ENCODE data around the gene ZMYM2. TPM values are rescaled to one million over a fixed set of nuclear protein-coding genes. Genes with fewer than 3 reads are reported as not detected.
A peak's percentile ranks its signal among the peaks of the same experiment; 100 is the strongest.

The ZMYM2 gene
- polyA plus RNA-seq, 2 of the 4 experiments (the other 2 are of a cell fraction) = 21.7 to 56.7 TPM

- no peak for TF ChIP-seq CBX2 (IDR thresholded peaks at IDR 0.05; ENCODE audit: borderline replicate concordance, low read depth)
- TF ChIP-seq RARB (CRISPR knock-in tag; IDR thresholded peaks at IDR 0.05) = no peak
- no peak for TF ChIP-seq POLR2AphosphoS2 (conservative IDR thresholded peaks at IDR 0.05; ENCODE audit: low read length)
These were observed 24.0 kb downstream of the ZMYM2 start (continued) for GRCh38 chr13:19982447-19983043.

DNA sequence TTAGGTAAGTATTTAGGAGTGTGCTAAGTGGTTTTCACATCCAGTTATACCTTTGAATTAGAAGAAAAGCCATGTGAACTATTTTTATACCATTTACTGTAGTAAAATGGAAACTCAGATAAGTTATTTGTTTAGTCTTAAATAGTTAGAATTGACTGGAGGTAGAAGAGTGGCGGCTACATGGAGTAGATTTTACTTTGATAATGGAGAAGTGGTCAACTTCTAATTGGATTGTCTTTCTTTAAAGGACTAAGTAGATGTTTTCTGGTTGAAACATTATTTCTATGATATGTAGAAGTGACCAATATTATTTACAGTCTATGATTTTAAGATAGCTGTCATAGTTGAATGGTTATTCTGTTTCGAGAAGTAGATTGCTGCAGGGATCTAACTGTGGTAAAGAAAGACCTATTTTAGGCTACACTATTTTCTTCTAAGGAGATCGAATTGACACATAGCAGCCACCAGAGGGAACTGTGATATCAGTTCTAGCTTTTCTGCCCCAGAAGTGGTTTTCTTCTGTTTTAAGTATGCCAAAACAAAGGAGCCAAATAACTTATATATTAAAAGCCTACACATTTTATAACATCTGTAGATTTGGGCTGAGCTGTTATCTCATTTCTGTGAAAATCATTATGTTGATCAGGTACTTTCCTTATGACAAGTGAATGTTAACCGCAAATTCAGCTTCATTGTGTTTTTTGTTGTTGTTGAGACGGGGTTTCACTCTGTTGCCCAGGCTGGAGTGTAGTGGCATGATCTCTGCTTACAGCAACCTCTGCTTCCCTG lies 26.1 kb downstream of the ZMYM2 start:
- 71% methylated on average over 5 of the region's 5 CpGs for WGBS (ENCODE audit: missing lambda C conversion rate)
- Histone ChIP-seq H3K4me2 (no peak overlapping the region), H3K27ac (no peak overlapping the region), H3K4me3 (no peak overlapping the region), H3K9me3 (no peaks in the 10 kb centered on the region), H3K4me1 (0 out of 3 replicates have a peak, but pooled peaks cover 7% of the 10 kb centered on the region)
- ChIA-PET POLR2A (interaction anchor here (1.4 kb wide), 1 partner anchor 12 kb away, joined by 3 read pairs; no protein-coding TSS in a partner anchor), CTCF (interaction anchor here (0.6 to 2.1 kb wide), 9 partner anchors 11 to 213 kb away, joined by 3 to 8 read pairs (median 4); no protein-coding TSS in a partner anchor)
- no peak for TF ChIP-seq CHD4 (IDR thresholded peaks at IDR 0.05; ENCODE audit: borderline replicate concordance)
- TF ChIP-seq POLR2AphosphoS2 (conservative IDR thresholded peaks at IDR 0.05; ENCODE audit: low read length) = no peak
- no peak for TF ChIP-seq ZNF302 (CRISPR knock-in tag; IDR thresholded peaks at IDR 0.05)
- TF ChIP-seq SMC3 (IDR thresholded peaks at IDR 0.05) = no peak
- TF ChIP-seq, protein P1, sequence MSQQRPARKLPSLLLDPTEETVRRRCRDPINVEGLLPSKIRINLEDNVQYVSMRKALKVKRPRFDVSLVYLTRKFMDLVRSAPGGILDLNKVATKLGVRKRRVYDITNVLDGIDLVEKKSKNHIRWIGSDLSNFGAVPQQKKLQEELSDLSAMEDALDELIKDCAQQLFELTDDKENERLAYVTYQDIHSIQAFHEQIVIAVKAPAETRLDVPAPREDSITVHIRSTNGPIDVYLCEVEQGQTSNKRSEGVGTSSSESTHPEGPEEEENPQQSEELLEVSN (IDR thresholded peaks at IDR 0.05; ENCODE audit: borderline replicate concordance, low read depth) = no peak
- peak; percentile 22 to 34; a peak in 1 of 5 replicates for TF ChIP-seq RAD21 (conservative IDR thresholded peaks at IDR 0.05 in 1 of 2, IDR thresholded peaks at IDR 0.05 in 1 of 2)
- no peak for TF ChIP-seq HOXB5 (CRISPR knock-in tag; IDR thresholded peaks at IDR 0.05)
- FAIRE-seq (no peak), ATAC-seq (peak in 1 of 2 experiments; percentile 73; a peak in 3 of 6 replicates), DNase-seq (ENCODE audit: low read depth in 1 of 2, low spot score in 1 of 2) (peak; percentile 16 to 18)

DNA sequence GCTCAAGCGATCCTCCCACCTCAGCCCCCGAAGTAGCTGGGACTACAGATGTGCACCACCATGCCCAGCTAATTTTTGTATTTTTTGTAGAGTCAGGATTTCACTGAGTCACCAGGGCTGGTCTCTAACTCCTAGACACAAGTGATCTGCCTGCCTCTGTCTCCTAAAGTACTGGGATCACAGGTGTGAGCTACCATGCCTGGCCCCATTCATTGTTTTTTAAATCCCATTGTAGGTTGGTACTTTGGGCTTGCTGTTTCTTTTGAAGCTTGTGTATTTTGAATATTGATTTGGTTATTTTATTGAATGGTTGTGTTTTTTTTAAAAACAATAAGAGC lies 26.7 kb downstream of the ZMYM2 start:
- POLR2A ChIA-PET = interaction anchor here (1.4 kb wide), 1 partner anchor 13 kb away, joined by 3 read pairs; no protein-coding TSS in a partner anchor
- DNase-seq (ENCODE audit: low read depth in 1 of 2, low spot score in 1 of 2) = no peak
- Histone ChIP-seq H3K4me1 (0 out of 3 replicates have a peak, but pooled peaks cover 7% of the 10 kb centered on the region), H3K4me3 (no peak overlapping the region), H3K4me2 (no peak overlapping the region), H3K27ac (no peak overlapping the region), H3K9me3 (no peaks in the 10 kb centered on the region)
- 45% methylated on average over 2 of the region's 2 CpGs for WGBS (ENCODE audit: missing lambda C conversion rate)
- no peak for TF ChIP-seq ZFP36 (IDR thresholded peaks at IDR 0.05; ENCODE audit: borderline replicate concordance, partially characterized antibody)
- no peak for TF ChIP-seq FOXS1 (CRISPR knock-in tag; IDR thresholded peaks at IDR 0.05)
- no peak for TF ChIP-seq EHF (CRISPR knock-in tag; IDR thresholded peaks at IDR 0.05)
- no peak for TF ChIP-seq FOSB (CRISPR knock-in tag; IDR thresholded peaks at IDR 0.05)
- FAIRE-seq = no peak
- no peak for ATAC-seq
- CTCF ChIA-PET = interaction anchor here (0.6 to 2.1 kb wide), 9 partner anchors 10 to 213 kb away, joined by 3 to 8 read pairs (median 4); no protein-coding TSS in a partner anchor

DNA sequence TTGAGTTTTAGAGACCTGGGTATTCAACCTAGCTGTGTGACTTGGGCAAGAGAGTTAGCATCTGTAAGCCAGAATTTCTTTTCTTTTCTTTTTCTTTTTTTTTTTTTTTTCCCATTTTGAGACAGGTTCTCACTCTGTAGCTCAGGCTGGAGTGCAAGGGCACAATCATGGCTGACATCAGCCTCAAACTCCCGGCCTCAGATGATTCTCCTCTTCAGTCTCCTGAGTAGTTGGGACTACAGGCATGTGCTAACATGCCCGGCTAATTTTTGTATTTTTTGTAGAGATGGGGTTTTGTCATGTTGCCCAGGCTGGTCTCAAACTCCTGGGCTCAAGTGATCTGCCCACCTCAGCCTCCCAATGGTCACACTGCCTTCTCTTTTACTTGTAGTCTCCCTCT lies 33.0 kb downstream of the ZMYM2 start:
- Histone ChIP-seq H3K4me3 (no peak overlapping the region), H3K4me1 (0 out of 3 replicates have a peak, but pooled peaks cover 7% of the 10 kb centered on the region), H3K4me2 (no peak overlapping the region), H3K9me3 (no peaks in the 10 kb centered on the region), H3K27ac (no peak overlapping the region)
- CTCF ChIA-PET = no interaction called here
- 67% methylated on average over 2 of the region's 2 CpGs for WGBS (ENCODE audit: missing lambda C conversion rate)
- no peak for DNase-seq (ENCODE audit: low read depth in 1 of 2, low spot score in 1 of 2)
- ATAC-seq = no peak
- POLR2A ChIA-PET = no interaction called here
- FAIRE-seq = no peak
- TF ChIP-seq KDM1A (IDR thresholded peaks at IDR 0.05; ENCODE audit: low read depth) = no peak
- TF ChIP-seq ZNF302 (CRISPR knock-in tag; IDR thresholded peaks at IDR 0.05) = no peak
- TF ChIP-seq POLR2A (IDR thresholded peaks at IDR 0.05; ENCODE audit: low read length) = no peak
- TF ChIP-seq REST (IDR thresholded peaks at IDR 0.05) = no peak
- TF ChIP-seq EHMT2 (IDR thresholded peaks at IDR 0.05; ENCODE audit: low read depth) = no peak
- TF ChIP-seq MYC (IDR thresholded peaks at IDR 0.05; ENCODE audit: borderline replicate concordance, low read length) = no peak
- TF ChIP-seq, protein P1 (IDR thresholded peaks at IDR 0.05; ENCODE audit: borderline replicate concordance, low read depth) = no peak
- TF ChIP-seq, protein P2, sequence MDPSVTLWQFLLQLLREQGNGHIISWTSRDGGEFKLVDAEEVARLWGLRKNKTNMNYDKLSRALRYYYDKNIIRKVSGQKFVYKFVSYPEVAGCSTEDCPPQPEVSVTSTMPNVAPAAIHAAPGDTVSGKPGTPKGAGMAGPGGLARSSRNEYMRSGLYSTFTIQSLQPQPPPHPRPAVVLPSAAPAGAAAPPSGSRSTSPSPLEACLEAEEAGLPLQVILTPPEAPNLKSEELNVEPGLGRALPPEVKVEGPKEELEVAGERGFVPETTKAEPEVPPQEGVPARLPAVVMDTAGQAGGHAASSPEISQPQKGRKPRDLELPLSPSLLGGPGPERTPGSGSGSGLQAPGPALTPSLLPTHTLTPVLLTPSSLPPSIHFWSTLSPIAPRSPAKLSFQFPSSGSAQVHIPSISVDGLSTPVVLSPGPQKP (IDR thresholded peaks at IDR 0.05; ENCODE audit: low read depth, low read length) = no peak
- no peak for TF ChIP-seq NFE2L2 (conservative IDR thresholded peaks at IDR 0.05; ENCODE audit: low read length)
- TF ChIP-seq, protein P3, sequence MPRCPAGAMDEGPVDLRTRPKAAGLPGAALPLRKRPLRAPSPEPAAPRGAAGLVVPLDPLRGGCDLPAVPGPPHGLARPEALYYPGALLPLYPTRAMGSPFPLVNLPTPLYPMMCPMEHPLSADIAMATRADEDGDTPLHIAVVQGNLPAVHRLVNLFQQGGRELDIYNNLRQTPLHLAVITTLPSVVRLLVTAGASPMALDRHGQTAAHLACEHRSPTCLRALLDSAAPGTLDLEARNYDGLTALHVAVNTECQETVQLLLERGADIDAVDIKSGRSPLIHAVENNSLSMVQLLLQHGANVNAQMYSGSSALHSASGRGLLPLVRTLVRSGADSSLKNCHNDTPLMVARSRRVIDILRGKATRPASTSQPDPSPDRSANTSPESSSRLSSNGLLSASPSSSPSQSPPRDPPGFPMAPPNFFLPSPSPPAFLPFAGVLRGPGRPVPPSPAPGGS (IDR thresholded peaks at IDR 0.05) = no peak
- no peak for TF ChIP-seq HEYL (CRISPR knock-in tag; IDR thresholded peaks at IDR 0.05)

Data from A549 (cell line).